ENCODE results near the gene DNAJC16.
"Not testable (repeated sequence)": the region's sequence is repeated elsewhere in the genome, so short reads cannot be mapped to it uniquely, and the experiment has no call there.

DNAJC16 gene

DNA sequence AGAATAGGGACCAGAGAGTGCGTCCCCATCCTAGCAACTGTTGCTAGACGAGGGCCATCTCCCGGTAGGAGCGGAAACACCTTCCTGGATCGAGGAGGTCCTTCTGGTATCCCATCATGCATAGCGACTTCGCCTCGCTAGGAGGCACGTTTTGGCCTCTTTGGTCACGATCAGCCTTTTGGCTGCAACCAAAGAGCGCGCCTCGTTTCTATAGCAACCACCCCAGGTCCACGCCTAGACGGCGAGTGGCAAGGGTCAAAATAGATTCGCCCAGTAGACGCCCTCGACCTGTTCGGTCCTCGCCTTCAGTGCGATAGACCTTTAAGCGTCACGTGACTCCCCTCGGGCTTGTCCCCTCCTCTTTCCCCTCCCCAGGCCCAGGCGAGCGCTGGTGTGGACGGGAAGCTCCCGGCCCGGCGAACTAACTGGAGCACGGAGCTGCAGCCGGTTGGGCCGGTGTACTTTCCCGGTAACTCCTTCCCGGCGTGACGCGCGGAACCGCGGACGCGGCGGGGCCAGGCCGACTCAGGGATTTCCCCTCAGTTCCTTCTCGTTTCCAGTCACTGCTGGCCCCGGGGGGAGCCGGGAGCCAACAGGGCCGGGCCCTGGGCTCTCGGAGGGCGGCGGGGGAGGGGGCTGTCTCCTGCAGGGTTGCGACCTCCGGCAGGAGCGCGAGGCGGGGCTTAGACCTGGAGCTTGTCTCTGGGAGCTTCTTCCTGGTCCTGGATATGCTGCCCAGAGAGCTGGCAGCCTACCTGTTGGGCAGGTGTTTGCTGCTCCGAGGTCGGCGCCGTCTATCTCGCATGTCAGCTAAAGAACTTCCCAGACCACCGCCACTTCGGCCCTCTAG is at the start of gene DNAJC16:
Gene DNAJC16 (plus strand): TSS at position 359 of the 850 bp plus-strand sequence. CDS start 2,258 bp downstream, outside the sequence.
- in situ Hi-C loops (cut with HindIII; ENCODE audit: low sequenced_read_pairs) = no loop called here

- in situ Hi-C loops (cut with HindIII; ENCODE audit: low sequenced_read_pairs) = no loop called here
These were observed 49.7 kb upstream of the DNAJC16 start for GRCh38 chr1:15476927-15477326.

- in situ Hi-C loops (cut with HindIII; ENCODE audit: low sequenced_read_pairs) = no loop called here
These were observed 48.9 kb upstream of the DNAJC16 start for GRCh38 chr1:15477646-15478212.

GRCh38 chr1:15479654-15480347 is 46.8 kb upstream of the DNAJC16 start:
- in situ Hi-C loops (cut with HindIII; ENCODE audit: low sequenced_read_pairs) = no loop called here

- in situ Hi-C loops (cut with HindIII; ENCODE audit: low sequenced_read_pairs) = not testable (repeated sequence)
These were observed 44.2 kb upstream of the DNAJC16 start for GRCh38 chr1:15482455-15482854.

DNA sequence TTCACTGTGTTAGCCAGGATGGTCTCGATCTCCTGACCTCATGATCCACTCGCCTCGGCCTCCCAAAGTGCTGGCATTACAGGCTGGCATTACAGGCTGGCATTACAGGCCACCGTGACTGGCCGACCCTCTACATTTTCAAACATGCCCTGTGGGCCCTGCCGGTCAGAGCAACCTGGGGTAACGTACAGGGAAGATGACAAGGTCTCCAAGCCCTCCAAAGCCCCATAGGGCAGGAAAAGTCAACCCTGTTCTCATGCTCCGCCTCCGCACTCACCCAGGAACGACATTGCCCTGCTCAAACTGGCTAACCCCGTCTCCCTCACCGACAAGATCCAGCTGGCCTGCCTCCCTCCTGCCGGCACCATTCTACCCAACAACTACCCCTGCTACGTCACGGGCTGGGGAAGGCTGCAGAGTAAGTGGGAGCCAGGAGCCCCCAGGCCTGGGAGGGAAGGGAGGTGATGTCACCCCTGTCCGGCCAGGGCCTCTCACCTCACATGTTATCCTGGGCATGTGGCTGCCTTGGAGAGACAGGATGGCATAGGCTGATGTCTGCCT is 43.6 kb upstream of the DNAJC16 start:
- in situ Hi-C loops (cut with HindIII; ENCODE audit: low sequenced_read_pairs) = not testable (repeated sequence)

- in situ Hi-C loops (cut with HindIII; ENCODE audit: low sequenced_read_pairs) = no loop called here
These were observed 42.7 kb upstream of the DNAJC16 start for GRCh38 chr1:15483971-15484370.

DNA sequence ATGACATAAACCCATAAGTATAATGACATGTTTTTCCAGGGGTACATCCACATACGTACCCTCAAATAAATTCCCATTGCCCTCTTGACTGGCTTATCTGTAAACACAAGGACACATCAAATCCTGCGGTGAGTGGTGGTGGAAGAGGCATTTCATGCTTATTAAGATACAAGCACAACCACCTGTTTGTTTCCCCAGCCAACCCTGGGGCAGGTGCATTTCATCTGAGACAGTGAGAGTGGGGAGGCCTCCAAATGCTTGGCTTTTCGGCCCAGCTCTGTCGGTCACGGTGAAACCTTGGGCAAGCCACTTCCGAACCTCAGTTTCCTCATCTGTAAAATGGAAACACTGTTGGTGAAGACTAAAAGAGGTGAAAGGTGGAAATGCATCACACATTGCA is 42.2 kb upstream of the DNAJC16 start:
- in situ Hi-C loops (cut with HindIII; ENCODE audit: low sequenced_read_pairs) = not testable (repeated sequence)

GRCh38 chr1:15485636-15486035 is 41.0 kb upstream of the DNAJC16 start:
- in situ Hi-C loops (cut with HindIII; ENCODE audit: low sequenced_read_pairs) = no loop called here

GRCh38 chr1:15486844-15487610 is 39.6 kb upstream of the DNAJC16 start:
- in situ Hi-C loops (cut with HindIII; ENCODE audit: low sequenced_read_pairs) = not testable (repeated sequence)

- in situ Hi-C loops (cut with HindIII; ENCODE audit: low sequenced_read_pairs) = no loop called here
These were observed 38.3 kb upstream of the DNAJC16 start for GRCh38 chr1:15488371-15488770.

DNA sequence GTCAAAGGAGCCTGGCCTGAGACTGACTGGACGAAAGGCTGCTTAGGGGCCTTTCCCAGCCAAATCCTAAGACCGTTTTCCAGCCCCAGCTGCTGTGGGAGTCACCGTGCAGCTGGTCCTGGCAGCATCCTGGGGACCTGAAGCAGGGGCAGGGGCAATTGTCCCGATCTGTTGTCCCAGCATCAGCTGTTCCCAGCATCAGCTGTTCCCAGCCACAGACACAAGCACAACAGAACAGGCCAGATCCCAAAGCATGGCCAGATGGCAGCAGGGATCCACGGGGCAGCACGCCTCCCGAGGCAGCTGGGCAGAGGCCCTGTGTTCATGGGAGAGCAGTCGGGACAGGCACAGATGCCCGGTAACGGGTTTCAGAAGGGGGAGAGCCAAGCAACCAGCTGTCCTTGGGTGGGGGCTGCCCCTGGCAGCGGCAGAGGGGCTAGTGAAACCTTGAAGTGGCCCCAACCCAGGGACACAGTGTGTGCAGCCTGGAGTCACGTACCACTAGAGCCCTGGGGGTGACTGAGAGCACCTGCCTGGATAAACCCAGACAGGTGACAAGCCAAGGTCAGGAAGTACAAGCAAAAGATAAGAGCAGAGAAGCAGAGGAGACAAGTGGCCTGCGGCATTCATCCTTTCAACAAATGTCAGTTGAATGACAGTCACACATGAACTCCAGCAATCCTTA is 37.5 kb upstream of the DNAJC16 start:
- in situ Hi-C loops (cut with HindIII; ENCODE audit: low sequenced_read_pairs) = no loop called here

DNA sequence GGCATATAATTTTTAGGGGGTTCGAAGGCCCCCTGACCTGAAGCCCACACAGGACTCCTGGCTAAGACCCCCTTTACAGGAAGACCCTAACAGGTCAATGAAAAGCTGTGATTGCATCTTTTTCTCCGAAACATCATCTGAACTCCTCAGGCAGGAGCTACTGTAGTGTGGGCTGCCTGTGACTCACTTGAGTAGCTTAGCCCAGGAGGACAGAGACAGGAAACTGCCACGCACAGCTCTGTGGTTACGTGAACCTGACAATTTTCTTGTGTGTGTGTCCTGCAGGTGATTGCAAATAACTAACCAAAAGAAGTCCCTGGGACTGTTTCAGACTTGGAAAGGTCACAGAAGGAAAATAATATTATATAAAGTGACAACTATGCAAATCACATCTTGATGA is 35.6 kb upstream of the DNAJC16 start:
- in situ Hi-C loops (cut with HindIII; ENCODE audit: low sequenced_read_pairs) = not testable (repeated sequence)

DNA sequence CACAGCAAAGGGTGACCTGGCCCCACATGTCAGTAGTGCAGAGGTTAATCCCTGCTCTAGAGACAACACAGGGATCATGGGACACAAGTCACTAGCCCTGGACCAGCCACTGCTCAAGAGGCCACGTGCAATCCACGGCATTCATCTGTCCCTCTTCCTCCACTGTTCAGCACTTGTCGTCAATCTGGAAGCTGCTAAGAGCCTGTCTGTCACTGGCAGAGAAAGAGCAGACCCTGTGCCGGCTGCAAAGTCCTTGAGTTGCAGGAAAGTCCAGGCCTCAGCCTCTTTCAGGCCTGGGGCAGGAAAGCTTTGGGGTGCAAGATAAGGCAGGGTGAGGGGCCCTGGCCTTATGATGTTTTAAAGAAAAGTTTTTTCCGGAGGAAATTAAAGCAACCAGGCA is 34.1 kb upstream of the DNAJC16 start:
- in situ Hi-C loops (cut with HindIII; ENCODE audit: low sequenced_read_pairs) = no loop called here

DNA sequence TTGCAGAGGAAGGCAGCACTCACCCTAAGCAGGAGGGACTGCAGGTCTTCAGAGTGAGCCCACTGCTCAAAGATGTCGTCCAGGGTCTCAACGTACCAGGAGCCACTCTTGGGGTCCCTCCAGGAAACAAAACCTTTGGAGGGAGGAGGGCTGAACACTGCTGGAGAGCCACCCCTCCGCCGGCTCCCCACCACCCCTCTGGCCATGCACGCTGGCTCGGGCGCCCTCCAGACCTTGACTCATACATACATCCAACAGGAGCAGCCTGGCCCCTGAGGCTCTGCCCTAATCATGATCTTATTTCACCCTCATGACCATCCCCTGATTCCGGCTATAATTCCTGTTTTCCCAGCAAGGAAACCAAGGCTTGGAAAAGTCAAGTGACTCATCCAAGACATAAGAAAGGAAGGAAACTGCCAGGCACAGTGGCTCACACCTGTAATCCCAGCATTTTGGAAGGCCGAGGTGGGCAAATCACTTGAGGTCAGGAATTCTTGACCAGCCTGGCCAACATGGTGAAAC is 32.7 kb upstream of the DNAJC16 start:
- in situ Hi-C loops (cut with HindIII; ENCODE audit: low sequenced_read_pairs) = no loop called here

DNA sequence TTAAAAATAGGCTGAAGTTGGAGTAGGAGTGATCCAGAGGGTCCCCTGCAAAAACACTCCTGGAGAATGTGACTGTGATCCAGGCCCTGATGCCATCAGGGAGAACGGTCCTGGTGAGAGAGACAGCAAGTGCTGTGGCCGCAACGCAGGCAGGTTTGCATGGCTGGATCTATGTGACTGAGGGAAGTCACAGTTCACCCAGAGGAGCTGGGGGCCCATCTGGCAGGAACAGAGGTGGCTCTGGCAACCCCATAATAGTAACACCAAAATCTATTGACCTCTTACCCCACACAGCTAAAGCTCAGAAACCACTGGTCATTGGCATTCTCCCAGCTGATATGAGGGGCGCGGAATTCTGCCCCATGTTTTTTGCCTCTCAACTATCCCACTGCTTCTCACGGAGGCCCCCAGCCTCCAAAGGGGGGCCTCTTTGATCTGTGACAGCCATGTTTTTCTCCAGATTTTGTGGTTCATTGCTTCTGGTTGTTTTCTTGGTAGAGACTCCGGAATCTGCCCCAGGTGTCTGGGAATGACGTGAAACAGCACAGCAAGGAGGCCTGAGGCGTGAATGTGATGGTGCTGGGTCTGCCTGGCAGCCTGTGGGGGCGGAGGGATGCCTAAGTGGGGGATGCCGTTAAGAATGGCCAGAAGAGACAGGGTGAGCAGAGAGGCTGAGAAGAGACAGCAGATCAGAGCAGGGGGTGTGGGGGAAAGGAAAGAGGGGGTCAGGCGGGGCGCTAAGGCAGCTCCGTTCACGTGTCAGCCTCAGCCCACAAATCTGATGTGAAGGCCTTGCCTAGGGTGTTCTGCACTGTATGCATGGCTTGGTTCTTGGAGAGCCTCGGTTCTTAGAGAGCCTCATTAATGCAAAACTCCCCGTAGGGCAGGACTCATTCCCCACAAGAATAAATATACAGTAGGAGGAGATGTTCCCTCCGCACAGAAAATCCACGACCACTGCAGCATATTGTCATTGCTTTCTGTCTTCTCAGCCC is 26.2 kb upstream of the DNAJC16 start:
- in situ Hi-C loops (cut with HindIII; ENCODE audit: low sequenced_read_pairs) = no loop called here

DNA sequence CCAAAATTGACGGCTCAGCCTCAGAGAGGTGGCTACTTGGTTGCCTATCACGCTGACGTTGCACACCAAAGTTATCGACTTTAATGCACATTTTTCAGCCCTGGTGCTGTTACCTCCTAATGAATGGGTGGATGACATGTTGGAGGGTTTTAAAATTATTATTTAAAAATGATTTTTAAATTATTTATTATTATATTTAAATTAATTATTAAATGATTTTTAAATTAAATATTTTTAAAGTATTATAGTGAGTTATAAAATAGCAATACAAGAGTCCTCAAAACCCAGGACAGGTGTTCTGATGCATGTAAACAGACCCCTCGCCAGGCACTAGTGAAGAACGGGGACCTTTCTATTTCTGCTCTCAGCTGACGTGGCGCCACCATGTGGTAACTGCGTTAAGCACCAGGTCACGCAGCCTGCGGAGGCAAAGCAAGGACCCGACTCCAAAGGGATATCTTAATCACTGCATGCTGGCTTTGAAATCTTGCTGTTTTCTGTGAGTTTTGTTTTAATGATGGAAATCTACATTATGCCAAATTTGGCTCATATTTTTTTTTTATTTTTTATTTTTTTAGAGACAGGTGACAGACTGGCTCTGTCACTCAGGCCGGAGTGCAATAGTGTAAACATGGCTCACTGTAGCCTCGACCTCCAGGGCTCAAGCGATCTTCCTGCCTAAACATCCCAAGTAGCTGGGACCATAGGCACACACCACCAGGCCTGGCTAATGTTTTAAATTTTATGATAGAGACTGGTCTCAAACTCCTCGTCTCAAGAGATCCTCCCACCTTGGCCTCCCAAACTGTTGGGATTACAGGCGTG is 25.2 kb upstream of the DNAJC16 start:
- in situ Hi-C loops (cut with HindIII; ENCODE audit: low sequenced_read_pairs) = no loop called here

GRCh38 chr1:15504436-15504835 is 22.2 kb upstream of the DNAJC16 start:
- in situ Hi-C loops (cut with HindIII; ENCODE audit: low sequenced_read_pairs) = no loop called here

Data from DLD1 (cell line).